Stimulated activated effector memory CD8-positive, alpha-beta T cell treated with anti-CD3 and anti-CD28 coated beads, Interleukin-12 subunit alpha, Interleukin-12 subunit beta, amount 100 ng/mL, for 72 hours (primary cell): Measurements from ENCODE around the gene TAAR1.
"Not testable (repeated sequence)": the region's sequence is repeated elsewhere in the genome, so short reads cannot be mapped to it uniquely, and the experiment has no call there.

ENCODE experiments used
- ATAC-seq: fragments of 150-1000 bp; cut with Tn5 transposase; 2 replicates; pipeline ENCODE4 v1.10.0; 2021
- DNase-seq, 2 donors: peaks; one replicate each; pipeline ENCODE4 v3.0.0; 2021 to 2022; ENCODE audit warnings: low spot score in 2 of 2
- H3K27ac Mint-ChIP-seq: one replicate; pipeline ENCODE4 v1.8.0; 2022; ENCODE audit warnings: mild to moderate bottlenecking, mixed read lengths
- H3K36me3 Mint-ChIP-seq: one replicate; pipeline ENCODE4 v1.8.0; 2022; ENCODE audit warnings: mild to moderate bottlenecking, mixed read lengths
- H3K4me1 Mint-ChIP-seq: one replicate; pipeline ENCODE4 v1.8.0; 2022; ENCODE audit warnings: mixed read lengths
- H3K4me3 Mint-ChIP-seq: one replicate; pipeline ENCODE4 v1.8.0; 2022; ENCODE audit warnings: mild to moderate bottlenecking, mixed read lengths
- H3K9me3 Mint-ChIP-seq: one replicate; pipeline ENCODE4 v1.8.0; 2022; ENCODE audit warnings: mixed read lengths

TAAR1 gene

GRCh38 chr6:132673376-132674094 lies 14.6 kb upstream of the TAAR1 start:
- H3K36me3 Mint-ChIP-seq: no peaks in the 10 kb centered on the region
- H3K9me3 Mint-ChIP-seq: no peaks in the 10 kb centered on the region
- ATAC-seq (peak; percentile 36), DNase-seq (no peak)
- peaks cover 5% of the 10 kb centered on the region for H3K4me1 Mint-ChIP-seq
- H3K27ac Mint-ChIP-seq: no peak overlapping the region
- no peak overlapping the region for H3K4me3 Mint-ChIP-seq

DNA sequence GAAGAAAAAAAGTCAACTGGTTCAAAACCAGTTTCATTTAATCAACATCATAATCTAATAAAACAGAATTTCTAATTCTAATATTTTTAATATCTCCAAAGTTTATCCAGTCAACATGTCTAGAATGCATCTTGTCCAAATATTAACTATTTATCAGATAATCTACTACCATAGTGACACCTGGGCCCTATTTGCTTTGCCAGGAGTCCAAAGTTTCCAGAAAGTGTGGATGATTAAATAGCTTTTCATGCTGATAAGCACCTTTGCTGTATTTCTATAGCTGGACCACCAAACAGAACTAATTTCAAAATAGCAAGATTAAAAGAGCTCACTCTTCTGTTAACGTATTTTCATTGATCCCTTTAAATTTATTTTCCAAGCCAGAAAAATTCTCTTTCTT lies 12.3 kb upstream of the TAAR1 start:
- Mint-ChIP-seq H3K4me3 (no peak overlapping the region), H3K4me1 (peaks cover 5% of the 10 kb centered on the region), H3K27ac (no peak overlapping the region), H3K36me3 (no peaks in the 10 kb centered on the region), H3K9me3 (no peaks in the 10 kb centered on the region)
- DNase-seq: no peak
- ATAC-seq: no peak

DNA sequence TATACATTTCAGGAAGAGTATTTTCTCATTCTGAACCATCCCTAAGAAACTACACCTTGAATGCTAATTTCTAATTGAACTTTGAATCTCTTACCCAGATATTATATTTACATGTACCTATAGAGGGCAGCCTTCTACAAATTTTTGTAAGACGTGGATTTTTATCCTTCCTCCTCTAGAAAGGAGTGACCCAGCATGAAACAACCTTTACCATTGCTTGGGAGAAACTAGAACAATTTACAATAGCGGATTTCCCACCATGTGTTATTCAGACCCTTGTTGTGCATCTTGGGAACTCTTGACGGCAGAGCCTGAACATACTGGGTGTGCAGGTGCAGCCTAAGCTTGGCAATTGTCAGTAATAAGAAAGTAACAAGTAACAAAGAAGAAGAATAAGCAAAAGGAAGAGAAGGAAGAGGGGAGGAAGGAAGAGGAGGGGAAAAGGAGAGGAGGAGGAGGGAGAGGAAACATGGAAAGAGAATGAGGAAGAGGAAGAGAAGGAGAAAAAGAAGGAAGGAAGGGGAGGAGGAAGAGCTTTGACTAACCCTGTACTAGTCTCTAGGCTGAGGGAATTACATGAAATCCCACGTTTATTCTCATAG lies 10.8 kb upstream of the TAAR1 start:
- Mint-ChIP-seq H3K36me3 (no peaks in the 10 kb centered on the region), H3K4me3 (no peak overlapping the region), H3K9me3 (no peaks in the 10 kb centered on the region), H3K4me1 (peaks cover 5% of the 10 kb centered on the region), H3K27ac (no peak overlapping the region)
- DNase-seq (no peak), ATAC-seq (peak; percentile 53)

DNA sequence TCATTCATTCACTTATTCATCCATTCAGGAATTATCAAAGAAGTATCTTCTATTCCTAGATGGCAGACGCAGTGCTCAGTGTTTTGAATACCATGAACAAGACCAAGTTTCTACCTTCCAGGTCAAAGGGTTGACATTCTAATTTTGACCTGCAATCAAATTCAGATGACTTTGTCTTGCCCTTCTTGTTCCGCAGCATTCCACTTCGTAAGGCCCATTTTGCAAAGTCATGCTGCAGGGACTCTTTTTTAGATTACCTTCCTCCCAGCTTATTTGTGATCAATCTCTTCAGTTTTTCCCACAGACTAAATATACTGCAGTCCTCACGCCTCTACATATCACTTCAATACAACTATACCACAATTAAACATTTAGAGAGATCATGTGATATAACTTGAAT lies 7.1 kb upstream of the TAAR1 start:
- H3K27ac Mint-ChIP-seq: no peak overlapping the region
- peaks cover 5% of the 10 kb centered on the region for H3K4me1 Mint-ChIP-seq
- H3K9me3 Mint-ChIP-seq: no peaks in the 10 kb centered on the region
- ATAC-seq: no peak
- H3K36me3 Mint-ChIP-seq: no peaks in the 10 kb centered on the region
- no peak for DNase-seq
- no peak overlapping the region for H3K4me3 Mint-ChIP-seq

GRCh38 chr6:132664309-132665034 lies 5.5 kb upstream of the TAAR1 start:
- no peak for DNase-seq
- Mint-ChIP-seq H3K27ac (no peak overlapping the region), H3K36me3 (no peaks in the 10 kb centered on the region), H3K4me1 (no peaks in the 10 kb centered on the region), H3K9me3 (no peaks in the 10 kb centered on the region), H3K4me3 (no peak overlapping the region)
- ATAC-seq: no peak

DNA sequence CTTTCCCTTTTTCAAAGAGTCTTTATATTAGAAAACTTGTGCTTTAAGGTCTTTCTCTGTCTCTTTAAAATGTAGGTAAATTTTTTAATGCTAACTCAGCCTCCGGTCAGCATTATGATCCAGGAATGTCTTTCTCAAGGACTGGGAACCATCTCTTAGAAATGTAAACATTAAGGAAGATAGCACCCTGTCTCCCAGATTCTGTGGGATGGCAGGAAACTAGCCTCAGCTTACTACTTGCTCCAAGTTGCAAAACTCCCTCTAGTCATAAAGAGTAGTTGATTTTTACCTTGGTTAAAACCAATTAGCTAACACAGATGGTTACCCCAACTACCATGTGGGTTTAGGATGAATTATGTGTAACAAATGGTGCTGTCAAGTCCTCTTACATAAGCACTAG lies 4.7 kb upstream of the TAAR1 start:
- no peak for ATAC-seq
- H3K36me3 Mint-ChIP-seq: no peaks in the 10 kb centered on the region
- no peak overlapping the region for H3K4me3 Mint-ChIP-seq
- no peaks in the 10 kb centered on the region for H3K4me1 Mint-ChIP-seq
- DNase-seq: no peak
- no peaks in the 10 kb centered on the region for H3K9me3 Mint-ChIP-seq
- H3K27ac Mint-ChIP-seq: no peak overlapping the region

GRCh38 chr6:132661906-132662305 lies 2.9 kb upstream of the TAAR1 start:
- Mint-ChIP-seq H3K27ac (no peak overlapping the region), H3K36me3 (no peaks in the 10 kb centered on the region), H3K4me3 (no peak overlapping the region), H3K9me3 (no peaks in the 10 kb centered on the region), H3K4me1 (no peaks in the 10 kb centered on the region)
- ATAC-seq: no peak
- DNase-seq: no peak

DNA sequence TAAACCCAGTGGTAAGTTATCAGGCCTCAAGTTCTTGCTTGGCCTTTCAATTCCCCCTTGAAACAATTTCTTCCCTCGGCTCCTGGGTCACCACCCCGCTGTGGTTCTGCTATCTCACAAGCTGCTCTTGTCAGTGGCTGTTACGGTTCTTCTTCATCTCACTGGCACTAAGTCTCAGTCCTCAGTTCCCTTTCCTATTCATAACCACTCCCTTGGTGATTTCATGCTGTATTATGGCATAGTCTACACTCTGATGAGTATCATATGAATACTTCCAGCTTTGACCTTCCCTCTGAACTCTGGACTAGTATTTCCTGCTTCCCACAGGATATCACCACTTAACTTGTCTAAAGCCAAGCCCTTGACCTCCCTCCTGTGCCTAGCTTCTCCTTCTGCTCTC lies 7.9 kb downstream of the TAAR1 start:
- no peak for ATAC-seq
- DNase-seq: no peak
- Mint-ChIP-seq H3K27ac (no peak overlapping the region), H3K4me1 (no peaks in the 10 kb centered on the region), H3K4me3 (no peak overlapping the region), H3K36me3 (no peaks in the 10 kb centered on the region), H3K9me3 (no peaks in the 10 kb centered on the region)

GRCh38 chr6:132650429-132650828 lies 8.6 kb downstream of the TAAR1 start:
- H3K36me3 Mint-ChIP-seq: no peaks in the 10 kb centered on the region
- no peak overlapping the region for H3K4me3 Mint-ChIP-seq
- H3K27ac Mint-ChIP-seq: no peak overlapping the region
- ATAC-seq (no peak), DNase-seq (no peak)
- H3K9me3 Mint-ChIP-seq: no peaks in the 10 kb centered on the region
- no peaks in the 10 kb centered on the region for H3K4me1 Mint-ChIP-seq

GRCh38 chr6:132648828-132649227 lies 10.2 kb downstream of the TAAR1 start:
- H3K4me3 Mint-ChIP-seq: no peak overlapping the region
- H3K4me1 Mint-ChIP-seq: no peaks in the 10 kb centered on the region
- no peaks in the 10 kb centered on the region for H3K9me3 Mint-ChIP-seq
- ATAC-seq (no peak), DNase-seq (no peak)
- no peak overlapping the region for H3K27ac Mint-ChIP-seq
- H3K36me3 Mint-ChIP-seq: no peaks in the 10 kb centered on the region

DNA sequence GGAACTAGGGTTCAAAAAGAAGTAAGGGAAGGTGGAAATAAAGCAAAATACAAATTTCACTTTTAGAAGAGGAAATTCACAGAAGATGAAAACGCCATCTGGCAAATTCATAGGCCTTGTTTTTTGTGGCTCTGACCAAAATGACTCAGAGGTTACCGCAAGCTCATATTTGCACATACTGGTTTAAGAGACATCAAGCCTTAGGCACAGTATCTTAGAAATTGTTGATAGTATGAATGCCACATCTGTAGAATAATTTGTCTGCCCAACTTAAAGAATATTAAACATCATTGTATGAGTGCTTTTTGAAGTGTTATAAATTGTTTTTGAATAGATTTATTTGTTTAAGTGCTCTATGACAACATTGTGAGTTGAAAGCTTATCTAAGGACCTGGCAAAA lies 10.6 kb downstream of the TAAR1 start:
- no peaks in the 10 kb centered on the region for H3K4me1 Mint-ChIP-seq
- no peak for DNase-seq
- ATAC-seq: peak; percentile 73
- no peaks in the 10 kb centered on the region for H3K36me3 Mint-ChIP-seq
- no peaks in the 10 kb centered on the region for H3K9me3 Mint-ChIP-seq
- H3K4me3 Mint-ChIP-seq: no peak overlapping the region
- H3K27ac Mint-ChIP-seq: no peak overlapping the region

GRCh38 chr6:132643547-132643946 lies 15.4 kb downstream of the TAAR1 start:
- Mint-ChIP-seq H3K36me3 (no peaks in the 10 kb centered on the region), H3K27ac (no peak overlapping the region), H3K9me3 (no peaks in the 10 kb centered on the region), H3K4me3 (no peak overlapping the region), H3K4me1 (no peaks in the 10 kb centered on the region)
- DNase-seq (no peak), ATAC-seq (no peak)

DNA sequence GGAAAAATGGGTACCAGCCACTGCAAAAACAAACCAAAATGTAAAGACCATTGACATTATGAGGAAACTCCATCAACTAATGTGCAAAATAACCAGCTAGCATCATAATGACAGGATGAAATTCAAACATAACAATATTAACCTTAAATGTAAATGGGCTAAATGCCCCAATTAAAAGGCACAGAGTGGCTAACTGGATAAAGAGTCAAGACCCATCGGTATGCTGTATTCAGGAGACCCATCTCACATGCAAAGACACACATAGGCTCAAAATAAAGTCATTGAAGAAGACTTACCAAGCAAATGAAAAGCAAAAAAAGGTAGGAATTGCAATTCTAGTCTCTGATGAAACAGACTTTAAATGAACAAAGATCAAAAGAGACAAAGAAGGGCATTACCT lies 21.8 kb downstream of the TAAR1 start:
- H3K9me3 Mint-ChIP-seq, H3K36me3 Mint-ChIP-seq, H3K4me3 Mint-ChIP-seq, ATAC-seq, H3K27ac Mint-ChIP-seq, H3K4me1 Mint-ChIP-seq, DNase-seq: not testable (repeated sequence)

DNA sequence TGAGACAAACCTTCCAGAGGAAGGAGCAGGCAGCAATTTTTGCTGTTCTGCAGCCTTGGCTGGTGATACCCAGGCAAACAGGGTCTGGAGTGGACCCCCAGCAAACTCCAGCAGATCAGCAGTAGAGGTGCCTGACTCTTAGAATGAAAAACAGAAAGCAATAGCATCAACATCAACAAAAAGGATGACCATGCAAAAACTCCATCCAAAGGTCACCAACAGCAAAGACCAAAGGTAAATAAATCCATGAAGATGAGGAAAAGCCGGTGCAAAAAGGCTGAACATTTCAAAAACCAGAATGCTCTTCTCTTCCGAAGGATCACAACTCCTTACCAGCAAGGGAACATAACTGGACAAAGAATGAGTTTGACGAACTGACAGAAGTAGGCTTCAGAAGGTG lies 23.1 kb downstream of the TAAR1 start:
- DNase-seq, H3K9me3 Mint-ChIP-seq, H3K27ac Mint-ChIP-seq, H3K4me3 Mint-ChIP-seq, H3K4me1 Mint-ChIP-seq, H3K36me3 Mint-ChIP-seq, ATAC-seq: not testable (repeated sequence)

GRCh38 chr6:132635288-132635687 lies 23.7 kb downstream of the TAAR1 start:
- not testable (repeated sequence) for ATAC-seq, H3K9me3 Mint-ChIP-seq, H3K4me1 Mint-ChIP-seq, H3K27ac Mint-ChIP-seq, H3K36me3 Mint-ChIP-seq, DNase-seq, H3K4me3 Mint-ChIP-seq

DNA sequence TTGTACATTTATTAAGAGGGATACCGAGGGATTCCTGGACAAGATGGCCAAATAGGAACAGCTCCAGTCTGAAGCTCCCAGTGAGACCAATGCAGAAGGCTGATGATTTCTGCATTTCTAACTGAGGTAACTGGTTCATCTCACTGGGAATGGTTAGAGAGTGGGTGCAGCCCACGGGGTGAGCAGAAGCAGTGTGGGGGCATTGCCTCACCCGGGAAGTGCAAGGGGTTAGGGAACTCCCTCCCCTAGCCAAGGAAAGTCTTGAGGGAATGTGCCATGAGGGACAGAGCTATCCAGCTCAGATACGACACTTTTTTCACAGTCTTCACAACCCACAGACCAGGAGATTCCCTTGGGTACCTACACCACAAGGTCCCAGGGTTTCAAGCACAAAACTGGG lies 24.2 kb downstream of the TAAR1 start:
- Mint-ChIP-seq H3K9me3 (peaks cover 3% of the 10 kb centered on the region), H3K4me3 (no peak overlapping the region), H3K27ac (no peak overlapping the region), H3K36me3 (no peaks in the 10 kb centered on the region), H3K4me1 (no peaks in the 10 kb centered on the region)
- DNase-seq (no peak), ATAC-seq (no peak)
